Measurements from ENCODE around the gene POU2F3. TPM values are rescaled to one million over a fixed set of nuclear protein-coding genes. Genes with fewer than 3 reads are reported as not detected.
A peak's percentile ranks its signal among the peaks of the same experiment; 100 is the strongest.

Gene POU2F3
- total and polyA plus RNA-seq, 2 experiments from 2014 or later, result not detected

DNA sequence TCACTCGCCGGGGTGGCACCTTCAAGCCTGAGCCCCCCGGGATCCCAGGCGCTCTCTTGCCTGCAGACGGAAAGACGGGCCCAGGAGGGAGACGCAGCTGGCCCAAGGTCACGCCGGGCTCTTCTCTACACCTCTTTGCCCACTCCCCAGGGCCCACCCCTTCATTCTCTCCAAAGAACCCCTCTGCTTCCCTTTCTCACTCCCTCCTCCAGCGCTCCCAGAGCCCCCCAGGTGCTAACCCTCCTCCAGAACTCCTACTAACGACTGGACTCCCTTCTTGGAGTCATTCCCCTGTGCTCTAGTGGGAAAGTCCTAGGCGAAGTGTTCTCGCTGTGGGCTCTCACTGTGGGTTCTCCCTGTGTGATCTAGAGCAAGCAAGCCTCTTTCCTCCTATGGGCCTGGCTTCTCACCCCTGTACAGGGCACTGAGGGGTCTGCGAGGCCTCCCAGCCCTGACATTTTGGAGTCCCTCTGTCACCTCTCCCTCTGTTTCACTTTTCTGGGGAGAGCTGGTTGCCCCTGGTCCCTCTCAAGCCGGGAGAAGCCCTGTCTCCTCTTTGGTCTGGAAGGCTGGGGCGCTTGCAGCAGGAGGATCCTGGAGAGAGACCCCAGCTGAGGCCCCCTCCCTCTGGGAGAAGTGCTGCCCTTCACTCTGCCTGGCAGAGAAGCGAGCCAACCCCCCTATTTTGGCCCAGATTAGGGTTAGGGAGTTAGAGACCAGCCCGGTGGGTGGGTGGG is 28.2 kb upstream of the POU2F3 start:
- no peaks in the 10 kb centered on the region for H3K27me3 ChIP-seq
- H3K9me3 ChIP-seq (ENCODE audit: low read depth), result no peaks in the 10 kb centered on the region
- no peak for DNase-seq (ENCODE audit: low spot score)
- TF ChIP-seq, protein P1, sequence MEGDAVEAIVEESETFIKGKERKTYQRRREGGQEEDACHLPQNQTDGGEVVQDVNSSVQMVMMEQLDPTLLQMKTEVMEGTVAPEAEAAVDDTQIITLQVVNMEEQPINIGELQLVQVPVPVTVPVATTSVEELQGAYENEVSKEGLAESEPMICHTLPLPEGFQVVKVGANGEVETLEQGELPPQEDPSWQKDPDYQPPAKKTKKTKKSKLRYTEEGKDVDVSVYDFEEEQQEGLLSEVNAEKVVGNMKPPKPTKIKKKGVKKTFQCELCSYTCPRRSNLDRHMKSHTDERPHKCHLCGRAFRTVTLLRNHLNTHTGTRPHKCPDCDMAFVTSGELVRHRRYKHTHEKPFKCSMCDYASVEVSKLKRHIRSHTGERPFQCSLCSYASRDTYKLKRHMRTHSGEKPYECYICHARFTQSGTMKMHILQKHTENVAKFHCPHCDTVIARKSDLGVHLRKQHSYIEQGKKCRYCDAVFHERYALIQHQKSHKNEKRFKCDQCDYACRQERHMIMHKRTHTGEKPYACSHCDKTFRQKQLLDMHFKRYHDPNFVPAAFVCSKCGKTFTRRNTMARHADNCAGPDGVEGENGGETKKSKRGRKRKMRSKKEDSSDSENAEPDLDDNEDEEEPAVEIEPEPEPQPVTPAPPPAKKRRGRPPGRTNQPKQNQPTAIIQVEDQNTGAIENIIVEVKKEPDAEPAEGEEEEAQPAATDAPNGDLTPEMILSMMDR (IDR thresholded peaks at IDR 0.05; ENCODE audit: poor library complexity), result no peak
- TF ChIP-seq EZH2phosphoT487 (IDR thresholded peaks at IDR 0.05; ENCODE audit: low read depth, severe bottlenecking, unreplicated experiment) (no peak), EZH2 (IDR thresholded peaks at IDR 0.05; ENCODE audit: borderline replicate concordance) (no peak)
- H3K27ac ChIP-seq, result peak overlapping the region; percentile 96
- no peaks in the 10 kb centered on the region for H3K36me3 ChIP-seq (replicated peaks; ENCODE audit: insufficient read depth, low read depth)
- peak overlapping the region; percentile 94 for H3K4me2 ChIP-seq
- H3K4me3 ChIP-seq, result peak overlapping the region; percentile 74
- H4K20me1 ChIP-seq (ENCODE audit: insufficient read depth, poor library complexity, severe bottlenecking), result peaks cover 5% of the 10 kb centered on the region
- WGBS (ENCODE audit: low lambda C conversion rate, missing lambda C conversion rate), result 20% methylated on average over 10 of the region's 18 CpGs
- H2AFZ ChIP-seq, result no peak overlapping the region
- H3K4me1 ChIP-seq (ENCODE audit: insufficient read depth), result peaks cover 45% of the 10 kb centered on the region
- no peaks in the 10 kb centered on the region for H3K9me2 ChIP-seq (replicated peaks; ENCODE audit: insufficient read depth)
- peaks cover 58% of the 10 kb centered on the region for H3K79me2 ChIP-seq

- peak overlapping the region; percentile 96 for H3K27ac ChIP-seq
- peaks cover 5% of the 10 kb centered on the region for H4K20me1 ChIP-seq (ENCODE audit: insufficient read depth, poor library complexity, severe bottlenecking)
- peak overlapping the region; percentile 74 for H3K4me3 ChIP-seq
- TF ChIP-seq, protein P1 (IDR thresholded peaks at IDR 0.05; ENCODE audit: poor library complexity), result no peak
- no peak for TF ChIP-seq EZH2phosphoT487 (IDR thresholded peaks at IDR 0.05; ENCODE audit: low read depth, severe bottlenecking, unreplicated experiment)
- TF ChIP-seq EZH2 (IDR thresholded peaks at IDR 0.05; ENCODE audit: borderline replicate concordance), result no peak
- H3K4me2 ChIP-seq, result peak overlapping the region; percentile 94
- peaks cover 50% of the 10 kb centered on the region for H3K4me1 ChIP-seq (ENCODE audit: insufficient read depth)
- DNase-seq (ENCODE audit: low spot score), result no peak
- 33% methylated on average over 9 of the region's 13 CpGs for WGBS (ENCODE audit: low lambda C conversion rate, missing lambda C conversion rate)
- no peaks in the 10 kb centered on the region for H3K27me3 ChIP-seq
- no peaks in the 10 kb centered on the region for H3K9me3 ChIP-seq (ENCODE audit: low read depth)
- no peaks in the 10 kb centered on the region for H3K36me3 ChIP-seq (replicated peaks; ENCODE audit: insufficient read depth, low read depth)
- no peaks in the 10 kb centered on the region for H3K9me2 ChIP-seq (replicated peaks; ENCODE audit: insufficient read depth)
- H2AFZ ChIP-seq, result no peak overlapping the region
- peaks cover 65% of the 10 kb centered on the region for H3K79me2 ChIP-seq
These were observed 27.6 kb upstream of the POU2F3 start for GRCh38 chr11:120212259-120212878.

- 31% methylated on average over 2 of the region's 2 CpGs for WGBS (ENCODE audit: low lambda C conversion rate, missing lambda C conversion rate)
- Histone ChIP-seq H3K4me3 (no peak overlapping the region), H3K27me3 (no peaks in the 10 kb centered on the region), H3K79me2 (peaks cover 70% of the 10 kb centered on the region), H3K4me2 (peak overlapping the region; percentile 94), H2AFZ (no peak overlapping the region), H4K20me1 (ENCODE audit: insufficient read depth, poor library complexity, severe bottlenecking) (peaks cover 5% of the 10 kb centered on the region), H3K36me3 (replicated peaks; ENCODE audit: insufficient read depth, low read depth) (no peaks in the 10 kb centered on the region), H3K4me1 (ENCODE audit: insufficient read depth) (peaks cover 49% of the 10 kb centered on the region), H3K9me3 (ENCODE audit: low read depth) (no peaks in the 10 kb centered on the region), H3K27ac (peak overlapping the region; percentile 96), H3K9me2 (replicated peaks; ENCODE audit: insufficient read depth) (no peaks in the 10 kb centered on the region)
- DNase-seq (ENCODE audit: low spot score), result no peak
- TF ChIP-seq EZH2phosphoT487 (IDR thresholded peaks at IDR 0.05; ENCODE audit: low read depth, severe bottlenecking, unreplicated experiment) (no peak), EZH2 (IDR thresholded peaks at IDR 0.05; ENCODE audit: borderline replicate concordance) (no peak)
- TF ChIP-seq, protein P1 (IDR thresholded peaks at IDR 0.05; ENCODE audit: poor library complexity), result no peak
These were observed 27.0 kb upstream of the POU2F3 start for GRCh38 chr11:120212926-120213325.
